BE2C (cell line): ENCODE data around the gene TBK1.

Source experiments
- DNase-seq: peaks from one replicate; pipeline ENCODE4 v3.0.0-alpha.2; 2020
- H3K27me3 ChIP-seq: fragments of 250-450 bp; sonication (Bioruptor Pico); 2 replicates; pipeline ENCODE4 v1.5.1; 2020; ENCODE audit warnings: mild to moderate bottlenecking
- H3K36me3 ChIP-seq: fragments of 250-450 bp; sonication (Bioruptor Pico); 2 replicates; pipeline ENCODE4 v1.5.1; 2020; ENCODE audit warnings: mild to moderate bottlenecking
- H3K4me1 ChIP-seq: fragments of 250-450 bp; sonication (Bioruptor Pico); 2 replicates; pipeline ENCODE4 v1.5.1; 2020
- H3K4me3 ChIP-seq: 2 replicates; pipeline ENCODE4 v1.5.1; 2011; ENCODE audit warnings: low read depth, low read length
- H3K9me3 ChIP-seq: fragments of 250-450 bp; sonication (Bioruptor Pico); 2 replicates; pipeline ENCODE4 v1.5.1; 2020
- TF ChIP-seq, protein P1 (sequence below): IDR thresholded peaks from 2 replicates; pipeline ENCODE4 v1.5.1; 2012; ENCODE audit warnings: mild to moderate bottlenecking, low read depth, low read length

The TBK1 gene

GRCh38 chr12:64456119-64456518 is 4.2 kb downstream of the TBK1 start:
- TF ChIP-seq, protein P1, sequence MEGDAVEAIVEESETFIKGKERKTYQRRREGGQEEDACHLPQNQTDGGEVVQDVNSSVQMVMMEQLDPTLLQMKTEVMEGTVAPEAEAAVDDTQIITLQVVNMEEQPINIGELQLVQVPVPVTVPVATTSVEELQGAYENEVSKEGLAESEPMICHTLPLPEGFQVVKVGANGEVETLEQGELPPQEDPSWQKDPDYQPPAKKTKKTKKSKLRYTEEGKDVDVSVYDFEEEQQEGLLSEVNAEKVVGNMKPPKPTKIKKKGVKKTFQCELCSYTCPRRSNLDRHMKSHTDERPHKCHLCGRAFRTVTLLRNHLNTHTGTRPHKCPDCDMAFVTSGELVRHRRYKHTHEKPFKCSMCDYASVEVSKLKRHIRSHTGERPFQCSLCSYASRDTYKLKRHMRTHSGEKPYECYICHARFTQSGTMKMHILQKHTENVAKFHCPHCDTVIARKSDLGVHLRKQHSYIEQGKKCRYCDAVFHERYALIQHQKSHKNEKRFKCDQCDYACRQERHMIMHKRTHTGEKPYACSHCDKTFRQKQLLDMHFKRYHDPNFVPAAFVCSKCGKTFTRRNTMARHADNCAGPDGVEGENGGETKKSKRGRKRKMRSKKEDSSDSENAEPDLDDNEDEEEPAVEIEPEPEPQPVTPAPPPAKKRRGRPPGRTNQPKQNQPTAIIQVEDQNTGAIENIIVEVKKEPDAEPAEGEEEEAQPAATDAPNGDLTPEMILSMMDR: no peak
- DNase-seq: no peak
- Histone ChIP-seq H3K4me3 (no peak overlapping the region), H3K36me3 (peaks cover 47% of the 10 kb centered on the region), H3K27me3 (no peaks in the 10 kb centered on the region), H3K9me3 (no peaks in the 10 kb centered on the region), H3K4me1 (peaks cover 9% of the 10 kb centered on the region)

- Histone ChIP-seq H3K36me3 (peaks cover 55% of the 10 kb centered on the region), H3K27me3 (no peaks in the 10 kb centered on the region), H3K4me1 (peaks cover 9% of the 10 kb centered on the region), H3K4me3 (no peak overlapping the region), H3K9me3 (no peaks in the 10 kb centered on the region)
- DNase-seq: no peak
- TF ChIP-seq, protein P1: no peak
Measured at GRCh38 chr12:64457032-64457431, 5.1 kb downstream of the TBK1 start.

DNA sequence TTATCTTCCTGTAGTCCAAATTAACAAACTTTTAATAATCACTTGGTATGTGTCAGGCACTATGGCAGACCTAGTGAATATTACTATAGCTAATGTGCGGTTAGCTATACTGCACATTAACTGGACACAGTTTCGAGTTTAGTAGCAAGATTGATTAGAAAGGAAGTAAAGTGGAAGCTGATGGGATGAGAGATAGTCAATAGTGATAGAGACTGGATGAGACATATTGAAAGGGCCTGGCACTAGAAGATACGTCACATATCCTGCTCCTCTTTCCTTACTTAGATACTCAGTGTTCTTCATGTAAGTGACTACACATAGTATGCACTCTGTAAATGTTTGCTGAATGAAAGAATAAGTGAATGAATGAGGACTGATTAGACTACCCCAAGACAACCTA is 5.5 kb downstream of the TBK1 start:
- no peak for DNase-seq

DNA sequence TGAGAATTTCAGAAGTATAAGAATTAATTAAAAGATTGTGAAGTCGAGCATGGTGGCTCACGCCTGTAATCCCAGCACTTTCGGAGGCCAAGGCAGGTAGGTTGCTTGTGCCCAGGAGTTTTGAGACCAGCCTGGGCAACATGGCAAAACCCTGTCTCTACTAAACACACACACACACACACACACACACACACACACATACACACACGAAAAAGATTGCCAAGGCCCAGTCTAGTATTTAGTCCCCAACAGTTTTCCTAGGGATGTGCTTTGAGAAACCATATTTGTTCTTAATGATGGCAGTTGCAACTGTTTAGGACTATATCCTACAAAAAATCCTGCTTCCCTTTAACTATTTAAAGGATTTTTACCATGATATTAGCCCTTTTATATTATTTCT is 6.0 kb downstream of the TBK1 start:
- H3K36me3 ChIP-seq: peaks cover 57% of the 10 kb centered on the region
- no peaks in the 10 kb centered on the region for H3K9me3 ChIP-seq
- no peak for DNase-seq
- peaks cover 9% of the 10 kb centered on the region for H3K4me1 ChIP-seq
- TF ChIP-seq, protein P1: no peak
- no peak overlapping the region for H3K4me3 ChIP-seq
- no peaks in the 10 kb centered on the region for H3K27me3 ChIP-seq

More for the DNA sequence above, 5.5 kb downstream of the TBK1 start:
- no peaks in the 10 kb centered on the region for H3K27me3 ChIP-seq
- peaks cover 9% of the 10 kb centered on the region for H3K4me1 ChIP-seq
- no peaks in the 10 kb centered on the region for H3K9me3 ChIP-seq
- peaks cover 55% of the 10 kb centered on the region for H3K36me3 ChIP-seq
- no peak overlapping the region for H3K4me3 ChIP-seq
- TF ChIP-seq, protein P1: no peak

DNA sequence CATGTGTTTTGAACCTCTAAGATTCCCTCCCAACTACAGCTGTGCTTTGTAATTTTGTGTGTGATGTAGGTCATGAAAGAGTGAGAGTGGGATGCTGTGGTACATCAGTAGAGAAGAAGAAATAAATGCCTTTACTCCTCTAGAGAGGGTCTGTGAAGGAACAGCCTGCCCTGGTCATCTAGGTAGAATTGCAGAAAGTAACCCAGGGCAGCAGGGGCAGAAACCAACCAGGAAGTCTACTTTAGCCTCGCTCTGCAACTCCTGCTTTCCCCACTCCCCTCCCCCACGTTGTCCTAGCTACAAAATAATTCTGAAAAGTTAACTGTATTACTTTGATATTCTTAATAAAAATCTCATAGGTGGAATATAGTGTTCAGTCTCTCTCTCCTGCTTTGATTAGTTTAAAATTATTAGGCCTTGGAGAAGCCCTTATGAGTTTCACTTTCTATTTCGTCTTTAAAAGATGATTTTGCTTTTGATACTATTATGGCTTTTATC is 7.5 kb downstream of the TBK1 start:
- Histone ChIP-seq H3K4me3 (no peak overlapping the region), H3K36me3 (peaks cover 67% of the 10 kb centered on the region), H3K4me1 (peaks cover 9% of the 10 kb centered on the region), H3K9me3 (no peaks in the 10 kb centered on the region), H3K27me3 (no peaks in the 10 kb centered on the region)
- TF ChIP-seq, protein P1: no peak
- no peak for DNase-seq

DNA sequence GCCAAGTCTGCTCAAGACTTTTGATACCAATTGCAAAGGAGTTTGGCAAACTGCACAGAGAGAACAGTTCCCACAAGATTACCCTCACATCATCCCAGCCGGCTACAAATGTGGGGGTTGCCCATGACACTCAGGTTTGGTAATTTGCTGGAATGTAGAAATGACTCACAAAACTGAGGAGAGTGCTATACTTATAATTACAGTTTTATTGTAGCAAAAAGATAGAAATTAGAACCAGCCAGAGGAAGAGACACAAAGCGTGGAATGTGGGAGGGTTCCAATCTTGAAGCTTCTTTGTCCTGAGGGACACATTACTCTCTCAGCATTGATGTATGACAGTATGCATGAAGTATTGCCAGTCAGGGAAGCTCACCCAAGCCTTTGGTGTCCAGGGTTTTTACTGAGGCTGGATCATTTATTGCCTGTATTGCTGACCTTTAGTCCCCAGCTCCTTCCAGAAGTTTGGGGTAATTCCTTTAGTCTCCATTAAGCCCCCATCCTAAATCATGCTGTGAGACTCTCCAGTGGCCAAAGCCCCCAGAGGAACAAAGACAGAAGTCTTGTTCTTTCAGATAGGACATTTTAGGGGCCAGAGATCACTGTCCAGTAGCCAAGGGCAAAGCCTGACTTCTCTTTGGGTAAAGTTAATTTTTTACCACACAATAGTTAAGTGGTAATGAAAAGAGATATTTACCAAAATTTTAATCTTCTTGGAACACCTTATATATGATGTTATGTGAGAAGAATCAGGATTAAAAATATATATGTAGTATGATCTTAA is 9.9 kb downstream of the TBK1 start:
- TF ChIP-seq, protein P1: no peak
- Histone ChIP-seq H3K4me1 (peaks cover 9% of the 10 kb centered on the region), H3K4me3 (no peak overlapping the region), H3K9me3 (no peaks in the 10 kb centered on the region), H3K27me3 (no peaks in the 10 kb centered on the region), H3K36me3 (peaks cover 76% of the 10 kb centered on the region)
- DNase-seq: no peak
